SH-SY5Y (cell line): ENCODE results near the gene TWIST2.

ENCODE experiments used
- GATA2 ChIP-seq: IDR thresholded peaks from 2 replicates; pipeline ENCODE4 v1.6.1; 2011; ENCODE audit warnings: mild to moderate bottlenecking, low read depth, low read length
- GATA3 ChIP-seq: IDR thresholded peaks from 2 replicates; pipeline ENCODE4 v1.6.1; 2011; ENCODE audit warnings: low read depth, mild to moderate bottlenecking, low read length, moderate library complexity

- TF ChIP-seq GATA2, result no peak
- TF ChIP-seq GATA3, result no peak
These were observed 14.8 kb downstream of the TWIST2 start for GRCh38 chr2:238862701-238863100.
